Measurements from ENCODE around the gene REXO1.

DNA sequence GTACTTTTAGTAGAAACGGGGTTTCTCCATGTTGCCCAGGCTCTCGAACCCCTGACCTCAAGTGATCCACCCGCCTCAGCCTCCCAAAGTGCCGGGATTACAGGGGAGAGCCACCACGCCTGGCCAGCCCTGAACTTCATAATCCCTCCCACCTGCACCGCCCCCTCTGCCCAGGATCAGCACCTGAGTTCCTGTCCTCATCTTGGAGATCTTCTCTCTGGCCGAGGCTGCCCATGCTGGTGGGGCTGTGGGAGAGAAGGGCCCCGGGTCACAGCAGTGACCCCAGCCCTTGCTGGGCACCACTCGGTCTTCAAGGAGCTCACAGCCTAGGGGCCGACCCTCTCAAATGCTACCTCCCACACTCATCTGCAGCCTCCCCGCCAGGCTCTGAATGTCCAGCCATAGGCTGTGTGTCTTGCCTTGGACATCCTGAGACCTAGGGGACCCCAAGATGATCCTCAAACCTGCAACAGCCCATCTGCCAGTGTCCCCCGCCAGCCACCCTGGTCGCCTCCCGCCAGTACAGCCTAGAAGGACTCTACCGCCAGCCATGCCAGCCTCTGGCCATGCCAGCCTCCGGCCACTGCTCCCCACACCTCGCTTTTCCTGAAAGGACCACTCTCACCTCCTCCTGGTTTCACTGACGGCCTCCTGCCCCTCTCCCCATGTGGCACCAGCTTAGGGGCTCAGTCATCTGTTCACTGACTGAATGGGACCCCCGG, 37.7 kb downstream of the REXO1 start:
- TF ChIP-seq TCF7L2 (IDR thresholded peaks at IDR 0.05; ENCODE audit: low read depth, low read length): no peak
- no peak for TF ChIP-seq CTCF (IDR thresholded peaks at IDR 0.05)
- no peak for TF ChIP-seq POLR2AphosphoS5 (IDR thresholded peaks at IDR 0.05; ENCODE audit: low read depth, low read length)

All from Panc1 (cell line).